CD4-positive, alpha-beta T cell treated with Interleukin-4 for 4 hours (primary cell): ENCODE measurements around the gene ABHD12.

Experiments
- DNase-seq: peaks from one replicate; pipeline ENCODE4 v3.0.0-alpha.2; 2020

Gene ABHD12

DNA sequence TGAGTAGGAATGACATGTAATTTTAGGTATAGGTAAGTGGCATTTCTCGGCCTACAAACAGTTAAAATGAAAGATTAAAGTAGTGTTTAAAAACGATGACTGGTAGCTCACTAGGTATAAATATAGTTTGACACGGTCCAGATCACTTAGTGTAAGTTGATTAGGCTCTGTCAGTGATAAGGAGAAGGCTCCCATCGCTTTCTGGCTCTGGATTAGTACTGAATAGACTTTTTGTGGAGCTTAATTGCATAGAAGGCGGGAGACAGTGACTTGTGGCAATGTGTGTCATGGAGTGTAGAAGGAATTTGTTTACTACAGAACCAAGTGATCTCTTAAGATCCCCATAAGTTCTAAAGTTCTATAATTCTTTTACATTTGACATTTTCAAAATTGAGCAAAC lies 136.1 kb downstream of the ABHD12 start:
- no peak for DNase-seq

DNA sequence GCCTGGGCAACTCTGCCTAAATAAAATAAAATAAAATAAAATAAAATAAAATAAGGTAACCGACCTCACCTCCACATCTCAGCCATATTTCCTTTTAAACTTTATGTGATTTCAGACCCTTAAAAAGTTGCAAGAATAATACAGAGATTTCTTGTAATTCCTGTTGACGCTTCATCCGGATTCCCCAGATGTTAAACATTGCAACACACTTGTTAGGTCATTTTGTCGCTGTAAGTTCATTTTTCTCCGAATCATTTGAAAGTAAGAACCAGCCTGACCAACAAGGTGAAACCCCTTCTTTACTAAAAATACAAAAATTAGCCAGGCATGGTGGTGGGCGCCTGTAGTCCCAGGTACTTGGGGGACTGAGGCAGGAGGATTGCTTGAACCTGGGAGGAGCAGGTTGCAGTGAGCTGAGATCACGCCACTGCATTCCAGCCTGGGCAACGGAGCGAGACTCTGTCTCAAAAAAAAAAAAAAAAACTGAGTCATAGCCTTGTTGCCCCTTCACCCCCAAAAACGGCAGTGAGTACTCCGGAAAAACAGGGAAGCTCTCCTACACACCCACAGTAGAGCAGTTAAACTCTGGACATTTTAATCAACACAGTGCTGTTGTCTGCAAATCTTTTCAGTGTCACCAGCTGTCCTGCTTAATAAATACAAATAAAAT lies 136.9 kb downstream of the ABHD12 start:
- no peak for DNase-seq

DNA sequence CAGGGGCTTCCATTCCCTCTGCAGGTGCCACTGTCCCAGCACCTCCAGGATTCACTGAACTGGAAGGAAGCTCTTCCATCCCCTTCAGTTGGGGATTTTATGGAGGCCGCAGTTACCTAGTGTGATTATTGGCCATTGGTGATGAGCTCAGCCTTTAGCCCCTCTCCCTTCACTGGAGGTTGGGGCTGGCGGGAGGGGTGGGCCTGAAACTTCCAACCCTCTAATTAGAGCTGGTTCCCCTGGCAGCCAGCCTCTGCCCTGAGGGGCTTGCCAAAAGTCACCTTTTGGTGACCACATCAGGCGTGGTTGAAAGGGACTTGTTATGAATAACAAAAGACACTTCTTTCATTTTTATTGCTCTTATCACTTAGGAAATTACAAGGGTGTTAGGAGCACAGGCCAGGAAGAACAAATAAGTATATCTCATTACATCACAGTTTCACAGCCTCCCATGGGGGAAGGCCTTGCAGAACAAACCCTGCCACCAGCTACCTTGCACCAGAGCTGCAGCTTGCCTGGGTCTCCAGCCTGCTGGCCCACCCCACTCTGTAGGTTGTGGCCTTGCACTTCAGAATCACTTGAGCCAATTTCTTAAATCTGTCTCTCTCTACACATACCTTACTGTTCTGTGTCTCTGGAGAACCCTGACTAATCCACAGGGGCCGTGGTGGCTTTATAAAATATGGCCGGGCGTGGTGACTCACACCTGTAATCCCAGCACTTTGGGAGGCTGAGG lies 137.8 kb downstream of the ABHD12 start:
- DNase-seq, result no peak

DNA sequence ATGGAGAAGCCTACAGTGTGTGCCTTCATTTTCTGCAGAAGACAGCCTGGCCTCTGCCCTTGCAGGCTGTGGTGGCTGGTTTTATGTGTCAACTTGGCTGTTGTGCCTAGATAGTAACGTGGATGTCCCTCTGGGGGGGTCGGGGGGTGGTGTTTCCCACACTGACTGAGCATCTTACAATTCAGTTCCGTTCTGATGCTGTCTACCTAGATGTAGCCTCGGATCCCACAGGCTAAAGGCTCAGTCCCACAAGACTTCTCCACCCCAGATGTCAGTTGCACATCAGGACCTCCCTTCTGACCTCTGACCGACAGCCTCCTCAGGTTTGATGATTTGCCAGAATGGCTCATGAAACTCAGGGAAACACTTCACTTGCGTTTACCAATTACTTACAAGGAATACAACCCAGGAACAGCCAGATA lies 138.4 kb downstream of the ABHD12 start:
- no peak for DNase-seq

DNA sequence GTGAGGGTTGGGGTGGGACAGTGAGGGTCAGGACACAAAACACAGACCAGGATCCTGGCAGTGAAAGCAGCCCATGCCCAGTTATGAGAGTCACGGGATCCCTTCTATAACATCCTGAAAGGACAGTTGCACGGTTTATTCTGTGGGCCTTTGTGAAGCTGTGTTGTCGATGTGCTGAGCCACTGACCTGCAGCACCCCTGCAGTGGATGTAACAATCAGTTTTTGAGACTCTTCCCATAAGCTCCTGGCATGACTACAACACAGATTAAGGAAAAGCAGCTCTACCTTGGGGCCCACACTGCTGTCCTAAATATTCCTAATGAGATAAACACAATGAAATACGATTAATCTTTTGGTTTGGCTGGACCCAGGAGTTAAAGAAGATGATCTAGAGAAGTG lies 139.1 kb downstream of the ABHD12 start:
- DNase-seq, result no peak

DNA sequence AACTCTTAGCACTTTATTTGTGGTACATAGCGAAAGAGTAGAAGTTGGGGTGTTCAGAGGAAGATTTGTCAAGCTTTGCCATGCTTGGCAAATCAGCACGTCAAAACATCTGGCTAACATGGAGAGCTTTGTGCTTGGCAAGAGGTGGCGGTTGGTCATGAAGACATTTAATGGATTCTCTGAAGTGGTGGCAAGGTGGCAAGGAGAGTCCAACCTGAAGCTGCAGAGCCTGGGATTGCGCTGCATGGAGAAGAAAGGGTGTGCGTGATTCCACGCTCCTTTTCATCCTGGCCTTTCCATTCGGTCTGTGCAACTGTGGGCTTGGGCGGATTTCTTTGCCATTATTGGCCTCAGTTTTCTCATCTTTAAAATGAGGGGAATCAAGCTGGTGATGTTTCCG lies 139.6 kb downstream of the ABHD12 start:
- DNase-seq, result no peak

DNA sequence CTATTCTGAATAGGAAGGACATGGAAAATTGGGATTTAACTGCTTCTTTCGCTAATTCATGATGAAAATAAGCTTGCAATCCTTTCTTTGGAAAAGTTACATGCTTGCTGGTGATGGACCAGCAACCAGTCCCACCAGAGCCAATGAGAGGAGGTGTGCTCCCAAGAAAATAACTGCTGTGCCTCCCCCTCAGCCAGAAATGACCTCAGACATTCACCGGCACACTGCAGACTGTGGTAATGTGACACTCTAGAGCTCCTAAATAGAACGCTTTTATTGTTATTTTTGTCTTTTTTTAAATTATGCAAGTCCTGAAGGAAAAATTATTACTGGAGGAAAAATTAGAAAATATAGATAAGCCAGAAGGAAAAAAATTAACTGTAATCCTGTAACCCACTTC lies 140.1 kb downstream of the ABHD12 start:
- DNase-seq, result no peak
